H9 (cell line): ENCODE data around the gene HTRA3. TPM values are rescaled to one million over a fixed set of nuclear protein-coding genes. Genes with fewer than 3 reads are reported as not detected.

Source experiments
- DNase-seq: peaks from one replicate; pipeline ENCODE4 v3.0.0-alpha.2; 2017
- H2AFZ ChIP-seq: one replicate; pipeline ENCODE4 v1.6.1; 2013; ENCODE audit warnings: mild to moderate bottlenecking, low read length, control low read depth, moderate library complexity
- H2AK5ac ChIP-seq: 2 replicates; pipeline ENCODE4 v1.6.1; 2013; ENCODE audit warnings: low read length, control low read depth, mixed read lengths; ENCODE audit not compliant: insufficient read length
- H2BK120ac ChIP-seq: one replicate; pipeline ENCODE4 v1.6.1; 2013; ENCODE audit warnings: low read depth, mild to moderate bottlenecking, low read length, control low read depth, inconsistent platforms; ENCODE audit not compliant: poor library complexity, severe bottlenecking
- H2BK12ac ChIP-seq: 2 replicates; pipeline ENCODE4 v1.6.1; 2013; ENCODE audit warnings: low read length, control low read depth, mixed read lengths, low read depth; ENCODE audit not compliant: insufficient read length
- H2BK15ac ChIP-seq: 2 replicates; pipeline ENCODE4 v1.6.1; 2013; ENCODE audit warnings: low read depth, low read length, control low read depth
- H2BK20ac ChIP-seq: one replicate; pipeline ENCODE4 v1.6.1; 2013; ENCODE audit warnings: low read depth, mild to moderate bottlenecking, low read length, control low read depth, inconsistent platforms; ENCODE audit not compliant: poor library complexity, severe bottlenecking
- H2BK5ac ChIP-seq: 2 replicates; pipeline ENCODE4 v1.6.1; 2013; ENCODE audit warnings: low read length, control low read depth, mixed read lengths; ENCODE audit not compliant: insufficient read length
- H3K14ac ChIP-seq: 2 replicates; pipeline ENCODE4 v1.6.1; 2013; ENCODE audit warnings: low read length, control low read depth; ENCODE audit not compliant: insufficient read depth
- H3K18ac ChIP-seq: 2 replicates; pipeline ENCODE4 v1.6.1; 2013; ENCODE audit warnings: low read depth, mild to moderate bottlenecking, mixed read lengths, low read length, control low read depth; ENCODE audit not compliant: insufficient read length
- H3K23ac ChIP-seq: 2 replicates; pipeline ENCODE4 v1.6.1; 2013; ENCODE audit warnings: low read length, control low read depth, mixed read lengths, low read depth; ENCODE audit not compliant: insufficient read length
- H3K23me2 ChIP-seq: 2 replicates; pipeline ENCODE4 v1.6.1; 2013; ENCODE audit warnings: low read depth, mild to moderate bottlenecking, mixed read lengths, low read length, control low read depth; ENCODE audit not compliant: insufficient read length, poor library complexity, severe bottlenecking
- H3K27ac ChIP-seq: 2 replicates; pipeline ENCODE4 v1.5.1; 2013; ENCODE audit warnings: low read length, control low read depth, mixed read lengths, low read depth; ENCODE audit not compliant: insufficient read length
- H3K27me3 ChIP-seq: 2 replicates; pipeline ENCODE4 v1.6.1; 2013; ENCODE audit warnings: low read length, control low read depth, inconsistent platforms; ENCODE audit not compliant: insufficient read depth
- H3K4ac ChIP-seq: 2 replicates; pipeline ENCODE4 v1.6.1; 2013; ENCODE audit warnings: low read depth, mild to moderate bottlenecking, control low read depth, inconsistent platforms, low read length, moderate library complexity
- H3K4me1 ChIP-seq: 2 replicates; pipeline ENCODE4 v1.6.1; 2013; ENCODE audit warnings: low read length, control low read depth, inconsistent platforms; ENCODE audit not compliant: insufficient read depth
- H3K4me2 ChIP-seq: 2 replicates; pipeline ENCODE4 v1.6.1; 2013; ENCODE audit warnings: low read length, control low read depth, mixed read lengths; ENCODE audit not compliant: insufficient read length, insufficient read depth
- H3K56ac ChIP-seq: 2 replicates; pipeline ENCODE4 v1.6.1; 2013; ENCODE audit warnings: low read depth, mild to moderate bottlenecking, mixed read lengths, low read length, control low read depth; ENCODE audit not compliant: insufficient read length
- H3K79me1 ChIP-seq: 2 replicates; pipeline ENCODE4 v1.6.1; 2013; ENCODE audit warnings: low read depth, mild to moderate bottlenecking, moderate library complexity, low read length, control low read depth, inconsistent platforms; ENCODE audit not compliant: insufficient read depth, poor library complexity, severe bottlenecking
- H3K79me2 ChIP-seq: 2 replicates; pipeline ENCODE4 v1.6.1; 2013; ENCODE audit warnings: low read length, control low read depth, inconsistent platforms; ENCODE audit not compliant: insufficient read depth
- H3K9ac ChIP-seq: 2 replicates; pipeline ENCODE4 v1.6.1; 2013; ENCODE audit warnings: low read length, control low read depth, mixed read lengths; ENCODE audit not compliant: insufficient read length; ENCODE audit errors: extremely low read depth
- H3K9me3 ChIP-seq: one replicate; pipeline ENCODE4 v1.6.1; 2013; ENCODE audit warnings: low read depth, low read length, inconsistent platforms; ENCODE audit not compliant: control insufficient read depth
- H3T11ph ChIP-seq: one replicate; pipeline ENCODE4 v1.6.1; 2013; ENCODE audit warnings: mild to moderate bottlenecking, low read length, control low read depth, inconsistent platforms
- H4K20me1 ChIP-seq: one replicate; pipeline ENCODE4 v1.6.1; 2013; ENCODE audit not compliant: control insufficient read depth, insufficient read length, insufficient read depth
- H4K5ac ChIP-seq: 2 replicates; pipeline ENCODE4 v1.6.1; 2013; ENCODE audit warnings: low read depth, mild to moderate bottlenecking, mixed read lengths, low read length, control low read depth; ENCODE audit not compliant: insufficient read length
- H4K8ac ChIP-seq: replicated peaks from 2 replicates; pipeline ENCODE4 v1.6.1; 2013; ENCODE audit warnings: low read length, control low read depth, mixed read lengths, low read depth; ENCODE audit not compliant: insufficient read length
- H4K91ac ChIP-seq: 2 replicates; pipeline ENCODE4 v1.6.1; 2013; ENCODE audit warnings: low read depth, mild to moderate bottlenecking, moderate library complexity, mixed read lengths, low read length, control low read depth; ENCODE audit not compliant: insufficient read length
- H3K27ac Mint-ChIP-seq, 3 experiments: 2 replicates in 2 of 3; 3 replicates in 1 of 3; pipeline ENCODE4 v1.8.0; 2020 to 2021; ENCODE audit warnings: mixed read lengths in 3 of 3, mild to moderate bottlenecking in 1 of 3, moderate library complexity in 1 of 3
- H3K27me3 Mint-ChIP-seq: 2 replicates; pipeline ENCODE4 v1.8.0; 2021; ENCODE audit warnings: low read depth, mild to moderate bottlenecking, moderate library complexity, mixed read lengths
- H3K36me3 Mint-ChIP-seq, 3 experiments: 2 replicates in 2 of 3; 3 replicates in 1 of 3; pipeline ENCODE4 v1.8.0; 2020 to 2021; ENCODE audit warnings: low read depth in 3 of 3, mixed read lengths in 3 of 3; ENCODE audit not compliant: insufficient read depth in 1 of 3
- H3K4me1 Mint-ChIP-seq, 2 experiments: 2 replicates each; pipeline ENCODE4 v1.8.0; 2020; ENCODE audit warnings: mixed read lengths in 2 of 2
- H3K4me3 Mint-ChIP-seq, 2 experiments: 2 replicates in 1 of 2; 3 replicates in 1 of 2; pipeline ENCODE4 v1.8.0; 2020 to 2021; ENCODE audit warnings: mild to moderate bottlenecking in 2 of 2, mixed read lengths in 2 of 2, moderate library complexity in 1 of 2
- H3K9me3 Mint-ChIP-seq, 2 experiments: 2 replicates in 1 of 2; 3 replicates in 1 of 2; pipeline ENCODE4 v1.8.0; 2020; ENCODE audit warnings: mild to moderate bottlenecking in 2 of 2, mixed read lengths in 2 of 2, moderate library complexity in 1 of 2
- WGBS: extraction: QIAGEN DNeasy Blood & Tissue Kit; methylation state at CpG from one replicate; pipeline ENCODE4 v1.1.7; 2013; ENCODE audit warnings: missing lambda C conversion rate, low lambda C conversion rate, mixed read lengths; ENCODE audit not compliant: insufficient read length; ENCODE audit errors: extremely low coverage; 5-methylcytosine and 5-hydroxymethylcytosine counted together
- total RNA-seq: library from RNA; stranded (reverse); gene quantifications from 2 replicates; pipeline ENCODE4 v1.2.1, GENCODE V29; 2021
- TF ChIP-seq, protein P1 (sequence below): fragments of 200-600 bp; sonication (generic); conservative IDR thresholded peaks from 3 replicates; pipeline ENCODE4 v1.8.0; 2021; ENCODE audit warnings: antibody characterized with exemption, mild to moderate bottlenecking

HTRA3 gene
- total RNA-seq, 1 experiment from 2014 or later: 3.0 TPM

GRCh38 chr4:8276358-8277240 lies 7.0 kb downstream of the HTRA3 start:
- Histone ChIP-seq H2BK12ac (no peak overlapping the region), H3K4me2 (no peak overlapping the region), H2BK120ac (no peak overlapping the region), H4K20me1 (no peaks in the 10 kb centered on the region), H3K79me1 (no peaks in the 10 kb centered on the region), H3T11ph (no peak overlapping the region), H3K27ac (no peak overlapping the region), H3K4me1 (no peaks in the 10 kb centered on the region), H3K4ac (no peak overlapping the region), H3K23ac (no peak overlapping the region), H3K18ac (no peak overlapping the region), H3K27me3 (no peaks in the 10 kb centered on the region; the same call in 1 of the 2 replicates), H4K8ac (no peak overlapping the region), H2BK5ac (no peak overlapping the region), H2BK15ac (no peak overlapping the region), H4K91ac (no peak overlapping the region), H2AFZ (no peak overlapping the region), H3K23me2 (no peaks in the 10 kb centered on the region), H3K79me2 (no peaks in the 10 kb centered on the region), H2AK5ac (no peak overlapping the region), H2BK20ac (no peak overlapping the region), H3K9ac (no peak overlapping the region), H4K5ac (no peak overlapping the region), H3K14ac (no peak overlapping the region), H3K9me3 (no peaks in the 10 kb centered on the region), H3K56ac (no peak overlapping the region)
- H3K27ac Mint-ChIP-seq: peak overlapping the region in 1 of 3 experiments; percentile 35; a peak in 2 of 7 replicates
- TF ChIP-seq, protein P1, sequence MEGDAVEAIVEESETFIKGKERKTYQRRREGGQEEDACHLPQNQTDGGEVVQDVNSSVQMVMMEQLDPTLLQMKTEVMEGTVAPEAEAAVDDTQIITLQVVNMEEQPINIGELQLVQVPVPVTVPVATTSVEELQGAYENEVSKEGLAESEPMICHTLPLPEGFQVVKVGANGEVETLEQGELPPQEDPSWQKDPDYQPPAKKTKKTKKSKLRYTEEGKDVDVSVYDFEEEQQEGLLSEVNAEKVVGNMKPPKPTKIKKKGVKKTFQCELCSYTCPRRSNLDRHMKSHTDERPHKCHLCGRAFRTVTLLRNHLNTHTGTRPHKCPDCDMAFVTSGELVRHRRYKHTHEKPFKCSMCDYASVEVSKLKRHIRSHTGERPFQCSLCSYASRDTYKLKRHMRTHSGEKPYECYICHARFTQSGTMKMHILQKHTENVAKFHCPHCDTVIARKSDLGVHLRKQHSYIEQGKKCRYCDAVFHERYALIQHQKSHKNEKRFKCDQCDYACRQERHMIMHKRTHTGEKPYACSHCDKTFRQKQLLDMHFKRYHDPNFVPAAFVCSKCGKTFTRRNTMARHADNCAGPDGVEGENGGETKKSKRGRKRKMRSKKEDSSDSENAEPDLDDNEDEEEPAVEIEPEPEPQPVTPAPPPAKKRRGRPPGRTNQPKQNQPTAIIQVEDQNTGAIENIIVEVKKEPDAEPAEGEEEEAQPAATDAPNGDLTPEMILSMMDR: no peak
- no peak overlapping the region; a peak in 1 of 5 replicates for H3K4me3 Mint-ChIP-seq
- peaks cover 0 to 2% of the 10 kb centered on the region in 2 experiments; a peak in 1 of 4 replicates for H3K4me1 Mint-ChIP-seq
- peaks cover 10% of the 10 kb centered on the region for H3K27me3 Mint-ChIP-seq
- no peak for DNase-seq
- no peaks in the 10 kb centered on the region; a peak in 1 of 7 replicates for H3K36me3 Mint-ChIP-seq
- WGBS: no CpG with 5 or more reads among the region's 24 CpGs
- H3K9me3 Mint-ChIP-seq: no peaks in the 10 kb centered on the region
